HG02763 (cell line): ENCODE results near the gene FLOT1.

Experiments used
- ATAC-seq: cut with Tn5 transposase; IDR thresholded peaks from one replicate; pipeline ENCODE4 v1.9.1; 2021; ENCODE audit warnings: mild to moderate bottlenecking, moderate library complexity; ENCODE audit not compliant: unreplicated experiment

The FLOT1 gene

GRCh38 chr6:30747902-30748769 lies 5.6 kb upstream of the FLOT1 start:
- ATAC-seq = no peak

GRCh38 chr6:30747300-30747687 lies 4.8 kb upstream of the FLOT1 start:
- ATAC-seq = no peak

GRCh38 chr6:30744054-30744805 lies 1.7 kb upstream of the FLOT1 start, which contains the start of gene IER3:
Gene IER3, minus strand, starts transcription at chr6:30744547. Its CDS starts 29 bp downstream, at chr6:30744518.
- peak; percentile 33 for ATAC-seq

GRCh38 chr6:30743099-30744053 lies 889 bp upstream of the FLOT1 start:
- peak; percentile 26 for ATAC-seq

GRCh38 chr6:30741789-30742315 lies 635 bp downstream of the FLOT1 start:
- ATAC-seq = no peak

- ATAC-seq = no peak
These were observed 1.3 kb downstream of the FLOT1 start for GRCh38 chr6:30741063-30741779.

- ATAC-seq = no peak
These were observed 2.0 kb downstream of the FLOT1 start for GRCh38 chr6:30740540-30740870.

- no peak for ATAC-seq
These were observed 4.0 kb downstream of the FLOT1 start for GRCh38 chr6:30738532-30738931.

- ATAC-seq = no peak
These were observed 6.7 kb downstream of the FLOT1 start for GRCh38 chr6:30735668-30736314.

- ATAC-seq = no peak
These were observed 10.1 kb downstream of the FLOT1 start for GRCh38 chr6:30732237-30732943.

GRCh38 chr6:30730601-30731435 lies 11.7 kb downstream of the FLOT1 start:
- no peak for ATAC-seq

- ATAC-seq = no peak
These were observed 14.4 kb downstream of the FLOT1 start for GRCh38 chr6:30727920-30728553.

- no peak for ATAC-seq
These were observed 15.7 kb downstream of the FLOT1 start for GRCh38 chr6:30726506-30727413.

- no peak for ATAC-seq
These were observed 16.6 kb downstream of the FLOT1 start for GRCh38 chr6:30725713-30726505.

GRCh38 chr6:30724906-30725667 lies 17.4 kb downstream of the FLOT1 start:
- no peak for ATAC-seq
